Large intestine (tissue), 3 donors: ENCODE results near the gene UCHL1. TPM values are rescaled to one million over a fixed set of nuclear protein-coding genes. Genes with fewer than 3 reads are reported as not detected.
"Not testable (repeated sequence)": the region's sequence is repeated elsewhere in the genome, so short reads cannot be mapped to it uniquely, and the experiment has no call there.

ENCODE experiments used
- DNase-seq, 2 donors: peaks; one replicate each; pipeline versions ENCODE4 v3.0.0 to v3.0.0-alpha.2; 2013
- H3K27ac ChIP-seq: one replicate; pipeline ENCODE4 v1.5.1; 2013; ENCODE audit warnings: low read length
- H3K27me3 ChIP-seq: 2 replicates; pipeline ENCODE4 v1.6.1; 2013; ENCODE audit warnings: low read length; ENCODE audit not compliant: control insufficient read depth, insufficient read depth
- H3K36me3 ChIP-seq: 2 replicates; pipeline ENCODE4 v1.6.1; 2013; ENCODE audit warnings: low read length; ENCODE audit not compliant: control insufficient read depth, insufficient read depth
- H3K4me1 ChIP-seq: one replicate; pipeline ENCODE4 v1.6.1; 2013; ENCODE audit warnings: low read length; ENCODE audit not compliant: control insufficient read depth, insufficient read depth
- H3K4me3 ChIP-seq: one replicate; pipeline ENCODE4 v1.5.1; 2013; ENCODE audit warnings: low read length
- H3K9me3 ChIP-seq: one replicate; pipeline ENCODE4 v1.6.1; 2013; ENCODE audit warnings: mild to moderate bottlenecking, low read depth, low read length, moderate library complexity; ENCODE audit not compliant: control insufficient read depth
- WGBS: methylation state at CpG from one replicate; pipeline ENCODE4 v1.1.5; 2013; ENCODE audit warnings: low lambda C conversion rate; ENCODE audit not compliant: insufficient coverage; 5-methylcytosine and 5-hydroxymethylcytosine counted together
- polyA plus RNA-seq: library from polyadenylated mRNA; unstranded; fragments of 120-200 nt; gene quantifications from one replicate; pipeline ENCODE4 v1.2.1, GENCODE V29; 2013

UCHL1 gene
- polyA plus RNA-seq, 1 donor, result 111 TPM

- WGBS, result no CpG with 5 or more reads among the region's 6 CpGs
- Histone ChIP-seq H3K27me3 (peaks cover 34% of the 10 kb centered on the region), H3K4me1 (peaks cover 6% of the 10 kb centered on the region), H3K4me3 (no peak overlapping the region), H3K9me3 (no peaks in the 10 kb centered on the region), H3K36me3 (no peaks in the 10 kb centered on the region), H3K27ac (no peak overlapping the region)
- DNase-seq, result no peak
Measured at GRCh38 chr4:41262198-41262597, 5.5 kb downstream of the UCHL1 start.

DNA sequence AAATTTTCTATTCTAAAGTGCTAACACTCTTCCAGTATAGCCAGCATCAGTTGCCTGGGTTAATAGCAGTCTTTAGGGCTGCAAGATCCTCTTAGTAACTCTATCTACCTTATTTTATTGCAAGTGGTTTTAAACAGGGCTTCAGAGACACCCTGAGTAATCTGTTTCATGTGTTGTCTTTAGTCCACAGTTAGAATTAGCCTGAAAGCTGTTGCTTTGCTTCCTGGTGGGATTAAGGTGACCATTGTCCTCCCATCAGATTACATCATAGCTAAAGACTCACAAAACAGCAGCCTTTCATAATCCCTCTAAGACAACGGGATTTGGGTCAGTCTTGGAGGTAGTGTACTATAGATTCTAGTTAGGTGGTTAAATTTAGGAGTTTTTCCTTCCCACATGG is 7.5 kb downstream of the UCHL1 start:
- no peak for DNase-seq
- Histone ChIP-seq H3K4me1 (no peaks in the 10 kb centered on the region), H3K27me3 (peaks cover 16% of the 10 kb centered on the region), H3K27ac (no peak overlapping the region), H3K9me3 (peaks cover 5% of the 10 kb centered on the region), H3K4me3 (no peak overlapping the region), H3K36me3 (no peaks in the 10 kb centered on the region)
- WGBS, result no CpG with 5 or more reads among the region's 1 CpG

- Histone ChIP-seq H3K27ac (no peak overlapping the region), H3K4me3 (no peak overlapping the region), H3K4me1 (no peaks in the 10 kb centered on the region), H3K9me3 (peaks cover 5% of the 10 kb centered on the region), H3K36me3 (no peaks in the 10 kb centered on the region), H3K27me3 (peaks cover 3% of the 10 kb centered on the region)
- peak in 1 of 2 donors; percentile 21 for DNase-seq
- WGBS, result no CpG with 5 or more reads among the region's 7 CpGs
Measured at GRCh38 chr4:41267997-41268396, 11.3 kb downstream of the UCHL1 start.

DNA sequence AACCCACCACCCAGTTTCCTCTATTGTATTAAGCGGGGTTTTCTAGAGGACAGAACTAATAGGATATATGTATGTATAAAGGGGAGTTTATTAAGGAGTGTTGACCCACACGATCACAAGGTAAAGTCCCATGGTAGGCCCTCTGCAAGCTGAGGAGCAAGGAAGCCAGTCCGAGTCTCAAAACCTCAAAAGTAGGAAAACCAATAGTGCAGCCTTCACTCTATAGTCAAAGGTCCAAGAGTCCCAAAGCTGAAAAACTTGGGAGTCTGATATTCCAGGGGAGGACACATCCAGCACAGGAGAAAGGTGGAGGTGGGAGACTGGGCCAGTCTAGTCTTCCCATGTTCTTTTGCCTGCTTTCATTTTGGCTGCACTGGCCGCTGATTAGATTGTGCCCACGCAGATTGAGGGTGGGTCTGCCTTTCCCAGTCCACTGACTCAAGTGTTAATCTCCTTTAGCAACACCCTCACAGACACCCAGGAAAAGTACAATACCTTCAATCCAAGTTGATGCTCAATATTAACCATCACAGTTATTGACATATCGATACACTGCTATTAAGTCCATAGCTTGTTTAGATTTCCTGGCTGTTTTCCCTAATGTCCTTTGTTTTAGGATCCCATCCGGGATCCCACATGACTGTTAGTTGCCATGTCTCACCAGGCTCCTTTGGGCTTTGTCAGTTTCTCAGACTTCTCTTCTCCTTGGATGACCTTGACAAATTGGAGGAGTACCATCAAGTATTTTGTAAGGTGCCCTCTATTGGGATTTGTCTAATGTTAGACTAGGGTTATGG is 12.2 kb downstream of the UCHL1 start:
- DNase-seq, result no peak
- Histone ChIP-seq H3K4me1 (no peaks in the 10 kb centered on the region), H3K4me3 (no peak overlapping the region), H3K27ac (no peak overlapping the region), H3K27me3 (no peaks in the 10 kb centered on the region), H3K9me3 (peaks cover 5% of the 10 kb centered on the region), H3K36me3 (no peaks in the 10 kb centered on the region)
- 100% methylated on average over 1 of the region's 7 CpGs for WGBS

GRCh38 chr4:41269682-41270081 is 13.0 kb downstream of the UCHL1 start:
- no peak for DNase-seq
- no peak overlapping the region for H3K27ac ChIP-seq
- H3K4me1 ChIP-seq, result no peaks in the 10 kb centered on the region
- H3K9me3 ChIP-seq, result peaks cover 5% of the 10 kb centered on the region
- no peak overlapping the region for H3K4me3 ChIP-seq
- no peaks in the 10 kb centered on the region for H3K36me3 ChIP-seq
- H3K27me3 ChIP-seq, result no peaks in the 10 kb centered on the region

DNA sequence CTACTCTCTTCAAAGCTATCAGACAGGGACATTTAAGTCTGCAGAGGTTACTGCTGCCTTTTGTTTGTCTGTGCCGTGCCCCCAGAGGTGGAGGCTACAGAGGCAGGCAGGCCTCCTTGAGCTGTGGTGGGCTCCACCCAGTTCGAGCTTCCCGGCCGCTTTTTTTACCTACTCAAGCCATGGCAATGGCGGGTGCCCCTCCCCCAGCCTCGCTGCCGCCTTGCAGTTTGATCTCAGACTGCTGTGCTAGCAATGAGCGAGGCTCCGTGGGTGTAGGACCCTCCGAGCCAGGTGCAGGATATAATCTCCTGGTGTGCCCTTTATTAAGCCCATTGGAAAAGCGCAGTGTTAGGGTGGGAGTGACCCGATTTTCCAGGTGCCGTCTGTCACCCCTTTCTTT is 19.2 kb downstream of the UCHL1 start:
- WGBS, result no CpG with 5 or more reads among the region's 13 CpGs
- DNase-seq, H3K27me3 ChIP-seq, H3K4me1 ChIP-seq, H3K9me3 ChIP-seq, H3K36me3 ChIP-seq, H3K4me3 ChIP-seq, H3K27ac ChIP-seq: not testable (repeated sequence)

GRCh38 chr4:41280010-41280409 is 23.3 kb downstream of the UCHL1 start:
- H3K27me3 ChIP-seq, result no peaks in the 10 kb centered on the region

GRCh38 chr4:41281038-41281634 is 24.4 kb downstream of the UCHL1 start:
- Histone ChIP-seq H3K36me3 (no peaks in the 10 kb centered on the region), H3K27ac (no peak overlapping the region), H3K9me3 (no peaks in the 10 kb centered on the region), H3K27me3 (no peaks in the 10 kb centered on the region), H3K4me1 (no peaks in the 10 kb centered on the region), H3K4me3 (no peak overlapping the region)
- peak; percentile 52 to 56 for DNase-seq
- 43% methylated on average over 2 of the region's 7 CpGs for WGBS

More at GRCh38 chr4:41280010-41280409, 23.3 kb downstream of the UCHL1 start:
- Histone ChIP-seq H3K36me3 (no peaks in the 10 kb centered on the region), H3K4me1 (no peaks in the 10 kb centered on the region), H3K9me3 (no peaks in the 10 kb centered on the region), H3K4me3 (no peak overlapping the region), H3K27ac (no peak overlapping the region)
- DNase-seq, result no peak
- WGBS, result 59% methylated on average over 3 of the region's 8 CpGs

DNA sequence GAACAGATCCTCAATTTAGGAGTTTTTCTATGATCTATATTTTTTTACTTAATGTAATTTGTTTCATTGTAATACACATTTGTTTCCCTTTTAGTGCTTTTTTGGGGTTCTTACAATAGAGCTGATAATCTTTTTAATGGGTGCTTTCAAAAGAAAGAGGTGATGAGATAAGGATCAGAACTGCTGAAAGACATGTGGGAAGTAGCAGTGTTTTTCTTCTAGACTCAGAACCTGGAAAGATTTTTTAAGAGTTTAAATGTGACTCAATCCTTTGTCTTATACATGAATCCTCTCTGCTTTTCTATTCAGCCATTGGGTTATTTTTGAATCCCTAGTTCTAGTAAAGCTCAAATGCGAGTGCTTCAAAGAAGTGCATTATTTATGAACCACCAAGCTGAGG is 25.6 kb downstream of the UCHL1 start:
- Histone ChIP-seq H3K36me3 (no peaks in the 10 kb centered on the region), H3K4me1 (no peaks in the 10 kb centered on the region), H3K9me3 (no peaks in the 10 kb centered on the region), H3K4me3 (no peak overlapping the region), H3K27me3 (no peaks in the 10 kb centered on the region), H3K27ac (no peak overlapping the region)
- WGBS, result no CpG with 5 or more reads among the region's 1 CpG
- no peak for DNase-seq

GRCh38 chr4:41285202-41285863 is 28.6 kb downstream of the UCHL1 start:
- no peaks in the 10 kb centered on the region for H3K9me3 ChIP-seq
- no peak for DNase-seq

More at GRCh38 chr4:41285202-41285863, 28.6 kb downstream of the UCHL1 start:
- H3K27ac ChIP-seq, result no peak overlapping the region
- no peaks in the 10 kb centered on the region for H3K4me1 ChIP-seq
- no peak overlapping the region for H3K4me3 ChIP-seq
- H3K36me3 ChIP-seq, result no peaks in the 10 kb centered on the region
- WGBS, result 25% methylated on average over 1 of the region's 6 CpGs
- no peaks in the 10 kb centered on the region for H3K27me3 ChIP-seq
